ENCODE data around the gene EXOC6B.

The EXOC6B gene

DNA sequence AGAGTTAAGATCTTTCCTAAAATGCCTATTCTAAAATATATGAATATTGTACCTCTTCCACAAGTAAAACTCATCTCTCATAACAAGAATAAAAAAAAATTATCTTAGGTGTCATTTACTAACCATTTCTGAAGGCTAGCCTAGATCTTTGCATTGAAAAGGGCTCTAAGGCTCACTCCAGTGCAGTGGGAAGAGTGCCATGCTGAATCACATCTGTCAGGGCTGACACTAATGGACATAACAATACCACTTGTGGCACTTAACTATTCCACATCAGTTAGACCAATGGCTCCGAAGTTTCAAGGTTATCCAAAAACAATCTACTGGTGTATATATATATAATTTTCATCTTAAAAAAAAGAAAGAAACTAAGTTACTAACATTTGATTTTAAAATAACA, 130.2 kb downstream of the EXOC6B start:
- H4K20me1 ChIP-seq (ENCODE audit: insufficient read depth, low read length, poor library complexity, severe bottlenecking): no peaks in the 10 kb centered on the region
- H2AFZ ChIP-seq (ENCODE audit: low read length): no peak overlapping the region
- H3K9ac ChIP-seq (ENCODE audit: low read depth, low read length, poor library complexity, severe bottlenecking): no peak overlapping the region
- no peak overlapping the region for H3K4me2 ChIP-seq (ENCODE audit: low read depth, low read length, poor library complexity, severe bottlenecking)
- no peaks in the 10 kb centered on the region for H3K4me1 ChIP-seq (ENCODE audit: insufficient read depth, low read length, poor library complexity, severe bottlenecking)
- H3K27me3 ChIP-seq (ENCODE audit: insufficient read depth, low read length, poor library complexity, severe bottlenecking): no peaks in the 10 kb centered on the region
- H3K79me2 ChIP-seq (ENCODE audit: insufficient read depth, low read length): no peaks in the 10 kb centered on the region
- H3K9me3 ChIP-seq (ENCODE audit: insufficient read depth, low read depth, low read length): no peaks in the 10 kb centered on the region
- no peaks in the 10 kb centered on the region for H3F3A ChIP-seq (ENCODE audit: low read depth)
- H3K4me3 ChIP-seq (ENCODE audit: low read length, poor library complexity, severe bottlenecking): no peak overlapping the region
- TF ChIP-seq, protein P1, sequence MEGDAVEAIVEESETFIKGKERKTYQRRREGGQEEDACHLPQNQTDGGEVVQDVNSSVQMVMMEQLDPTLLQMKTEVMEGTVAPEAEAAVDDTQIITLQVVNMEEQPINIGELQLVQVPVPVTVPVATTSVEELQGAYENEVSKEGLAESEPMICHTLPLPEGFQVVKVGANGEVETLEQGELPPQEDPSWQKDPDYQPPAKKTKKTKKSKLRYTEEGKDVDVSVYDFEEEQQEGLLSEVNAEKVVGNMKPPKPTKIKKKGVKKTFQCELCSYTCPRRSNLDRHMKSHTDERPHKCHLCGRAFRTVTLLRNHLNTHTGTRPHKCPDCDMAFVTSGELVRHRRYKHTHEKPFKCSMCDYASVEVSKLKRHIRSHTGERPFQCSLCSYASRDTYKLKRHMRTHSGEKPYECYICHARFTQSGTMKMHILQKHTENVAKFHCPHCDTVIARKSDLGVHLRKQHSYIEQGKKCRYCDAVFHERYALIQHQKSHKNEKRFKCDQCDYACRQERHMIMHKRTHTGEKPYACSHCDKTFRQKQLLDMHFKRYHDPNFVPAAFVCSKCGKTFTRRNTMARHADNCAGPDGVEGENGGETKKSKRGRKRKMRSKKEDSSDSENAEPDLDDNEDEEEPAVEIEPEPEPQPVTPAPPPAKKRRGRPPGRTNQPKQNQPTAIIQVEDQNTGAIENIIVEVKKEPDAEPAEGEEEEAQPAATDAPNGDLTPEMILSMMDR (conservative IDR thresholded peaks at IDR 0.05; ENCODE audit: low read length): no peak
- TF ChIP-seq EZH2phosphoT487 (IDR thresholded peaks at IDR 0.05; ENCODE audit: borderline replicate concordance): no peak
- H3K36me3 ChIP-seq (ENCODE audit: insufficient read depth, low read length): no peaks in the 10 kb centered on the region
- H3K9me2 ChIP-seq (replicated peaks; ENCODE audit: low read depth, low read length): no peaks in the 10 kb centered on the region

GRCh38 chr2:72694715-72695496, 130.9 kb downstream of the EXOC6B start:
- Histone ChIP-seq H4K20me1 (ENCODE audit: insufficient read depth, low read length, poor library complexity, severe bottlenecking) (no peaks in the 10 kb centered on the region), H3K79me2 (ENCODE audit: insufficient read depth, low read length) (no peaks in the 10 kb centered on the region), H3K27me3 (ENCODE audit: insufficient read depth, low read length, poor library complexity, severe bottlenecking) (no peaks in the 10 kb centered on the region), H3K4me2 (ENCODE audit: low read depth, low read length, poor library complexity, severe bottlenecking) (no peak overlapping the region), H2AFZ (ENCODE audit: low read length) (no peak overlapping the region), H3K9ac (ENCODE audit: low read depth, low read length, poor library complexity, severe bottlenecking) (no peak overlapping the region), H3K36me3 (ENCODE audit: insufficient read depth, low read length) (no peaks in the 10 kb centered on the region), H3K4me1 (ENCODE audit: insufficient read depth, low read length, poor library complexity, severe bottlenecking) (no peaks in the 10 kb centered on the region), H3K9me3 (ENCODE audit: insufficient read depth, low read depth, low read length) (no peaks in the 10 kb centered on the region), H3K4me3 (ENCODE audit: low read length, poor library complexity, severe bottlenecking) (no peak overlapping the region), H3K9me2 (replicated peaks; ENCODE audit: low read depth, low read length) (no peaks in the 10 kb centered on the region), H3F3A (ENCODE audit: low read depth) (no peaks in the 10 kb centered on the region)
- no peak for TF ChIP-seq EZH2phosphoT487 (IDR thresholded peaks at IDR 0.05; ENCODE audit: borderline replicate concordance)
- TF ChIP-seq, protein P1 (conservative IDR thresholded peaks at IDR 0.05; ENCODE audit: low read length): no peak

GRCh38 chr2:72689579-72690195, 136.1 kb downstream of the EXOC6B start:
- H3K9me2 ChIP-seq (replicated peaks; ENCODE audit: low read depth, low read length): no peaks in the 10 kb centered on the region
- H3K9me3 ChIP-seq (ENCODE audit: insufficient read depth, low read depth, low read length): no peaks in the 10 kb centered on the region
- H3K4me3 ChIP-seq (ENCODE audit: low read length, poor library complexity, severe bottlenecking): no peak overlapping the region
- no peak overlapping the region for H2AFZ ChIP-seq (ENCODE audit: low read length)
- H3K9ac ChIP-seq (ENCODE audit: low read depth, low read length, poor library complexity, severe bottlenecking): no peak overlapping the region
- no peaks in the 10 kb centered on the region for H3K36me3 ChIP-seq (ENCODE audit: insufficient read depth, low read length)
- H3F3A ChIP-seq (ENCODE audit: low read depth): no peaks in the 10 kb centered on the region
- H3K4me1 ChIP-seq (ENCODE audit: insufficient read depth, low read length, poor library complexity, severe bottlenecking): no peaks in the 10 kb centered on the region
- H3K27me3 ChIP-seq (ENCODE audit: insufficient read depth, low read length, poor library complexity, severe bottlenecking): no peaks in the 10 kb centered on the region
- H3K79me2 ChIP-seq (ENCODE audit: insufficient read depth, low read length): no peaks in the 10 kb centered on the region
- no peak overlapping the region for H3K4me2 ChIP-seq (ENCODE audit: low read depth, low read length, poor library complexity, severe bottlenecking)
- no peaks in the 10 kb centered on the region for H4K20me1 ChIP-seq (ENCODE audit: insufficient read depth, low read length, poor library complexity, severe bottlenecking)
- TF ChIP-seq EZH2phosphoT487 (IDR thresholded peaks at IDR 0.05; ENCODE audit: borderline replicate concordance): no peak
- TF ChIP-seq, protein P1 (conservative IDR thresholded peaks at IDR 0.05; ENCODE audit: low read length): no peak
